B cell (primary cell): Measurements from ENCODE around the gene SLC12A7.

Experiments used
- CTCF ChIP-seq: fragments of 200-600 bp; IDR thresholded peaks from one replicate; pipeline ENCODE4 v1.8.0; 2022; ENCODE audit warnings: antibody characterized with exemption, mild to moderate bottlenecking
- EZH2 ChIP-seq: IDR thresholded peaks from 2 replicates; pipeline ENCODE4 v1.6.1; 2012; ENCODE audit warnings: borderline replicate concordance, low read depth, mild to moderate bottlenecking, moderate library complexity, low read length; ENCODE audit not compliant: insufficient read depth, poor library complexity, severe bottlenecking

- TF ChIP-seq CTCF: no peak
- TF ChIP-seq EZH2: no peak
Measured at GRCh38 chr5:1109542-1110306, 2.1 kb downstream of the SLC12A7 start.
